H9 (cell line): ENCODE data around the gene LCMT1. TPM values are rescaled to one million over a fixed set of nuclear protein-coding genes. Genes with fewer than 3 reads are reported as not detected.

ENCODE experiments used
- DNase-seq: peaks from one replicate; pipeline ENCODE4 v3.0.0-alpha.2; 2017
- H2AFZ ChIP-seq: one replicate; pipeline ENCODE4 v1.6.1; 2013; ENCODE audit warnings: mild to moderate bottlenecking, low read length, control low read depth, moderate library complexity
- H2AK5ac ChIP-seq: 2 replicates; pipeline ENCODE4 v1.6.1; 2013; ENCODE audit warnings: low read length, control low read depth, mixed read lengths; ENCODE audit not compliant: insufficient read length
- H2BK120ac ChIP-seq: one replicate; pipeline ENCODE4 v1.6.1; 2013; ENCODE audit warnings: low read depth, mild to moderate bottlenecking, low read length, control low read depth, inconsistent platforms; ENCODE audit not compliant: poor library complexity, severe bottlenecking
- H2BK12ac ChIP-seq: 2 replicates; pipeline ENCODE4 v1.6.1; 2013; ENCODE audit warnings: low read length, control low read depth, mixed read lengths, low read depth; ENCODE audit not compliant: insufficient read length
- H2BK15ac ChIP-seq: 2 replicates; pipeline ENCODE4 v1.6.1; 2013; ENCODE audit warnings: low read depth, low read length, control low read depth
- H2BK20ac ChIP-seq: one replicate; pipeline ENCODE4 v1.6.1; 2013; ENCODE audit warnings: low read depth, mild to moderate bottlenecking, low read length, control low read depth, inconsistent platforms; ENCODE audit not compliant: poor library complexity, severe bottlenecking
- H2BK5ac ChIP-seq: 2 replicates; pipeline ENCODE4 v1.6.1; 2013; ENCODE audit warnings: low read length, control low read depth, mixed read lengths; ENCODE audit not compliant: insufficient read length
- H3K14ac ChIP-seq: 2 replicates; pipeline ENCODE4 v1.6.1; 2013; ENCODE audit warnings: low read length, control low read depth; ENCODE audit not compliant: insufficient read depth
- H3K18ac ChIP-seq: 2 replicates; pipeline ENCODE4 v1.6.1; 2013; ENCODE audit warnings: low read depth, mild to moderate bottlenecking, mixed read lengths, low read length, control low read depth; ENCODE audit not compliant: insufficient read length
- H3K23ac ChIP-seq: 2 replicates; pipeline ENCODE4 v1.6.1; 2013; ENCODE audit warnings: low read length, control low read depth, mixed read lengths, low read depth; ENCODE audit not compliant: insufficient read length
- H3K23me2 ChIP-seq: 2 replicates; pipeline ENCODE4 v1.6.1; 2013; ENCODE audit warnings: low read depth, mild to moderate bottlenecking, mixed read lengths, low read length, control low read depth; ENCODE audit not compliant: insufficient read length, poor library complexity, severe bottlenecking
- H3K27ac ChIP-seq: 2 replicates; pipeline ENCODE4 v1.5.1; 2013; ENCODE audit warnings: low read length, control low read depth, mixed read lengths, low read depth; ENCODE audit not compliant: insufficient read length
- H3K27me3 ChIP-seq: 2 replicates; pipeline ENCODE4 v1.6.1; 2013; ENCODE audit warnings: low read length, control low read depth, inconsistent platforms; ENCODE audit not compliant: insufficient read depth
- H3K4ac ChIP-seq: 2 replicates; pipeline ENCODE4 v1.6.1; 2013; ENCODE audit warnings: low read depth, mild to moderate bottlenecking, control low read depth, inconsistent platforms, low read length, moderate library complexity
- H3K4me1 ChIP-seq: 2 replicates; pipeline ENCODE4 v1.6.1; 2013; ENCODE audit warnings: low read length, control low read depth, inconsistent platforms; ENCODE audit not compliant: insufficient read depth
- H3K4me2 ChIP-seq: 2 replicates; pipeline ENCODE4 v1.6.1; 2013; ENCODE audit warnings: low read length, control low read depth, mixed read lengths; ENCODE audit not compliant: insufficient read length, insufficient read depth
- H3K56ac ChIP-seq: 2 replicates; pipeline ENCODE4 v1.6.1; 2013; ENCODE audit warnings: low read depth, mild to moderate bottlenecking, mixed read lengths, low read length, control low read depth; ENCODE audit not compliant: insufficient read length
- H3K79me1 ChIP-seq: 2 replicates; pipeline ENCODE4 v1.6.1; 2013; ENCODE audit warnings: low read depth, mild to moderate bottlenecking, moderate library complexity, low read length, control low read depth, inconsistent platforms; ENCODE audit not compliant: insufficient read depth, poor library complexity, severe bottlenecking
- H3K79me2 ChIP-seq: 2 replicates; pipeline ENCODE4 v1.6.1; 2013; ENCODE audit warnings: low read length, control low read depth, inconsistent platforms; ENCODE audit not compliant: insufficient read depth
- H3K9ac ChIP-seq: 2 replicates; pipeline ENCODE4 v1.6.1; 2013; ENCODE audit warnings: low read length, control low read depth, mixed read lengths; ENCODE audit not compliant: insufficient read length; ENCODE audit errors: extremely low read depth
- H3K9me3 ChIP-seq: one replicate; pipeline ENCODE4 v1.6.1; 2013; ENCODE audit warnings: low read depth, low read length, inconsistent platforms; ENCODE audit not compliant: control insufficient read depth
- H3T11ph ChIP-seq: one replicate; pipeline ENCODE4 v1.6.1; 2013; ENCODE audit warnings: mild to moderate bottlenecking, low read length, control low read depth, inconsistent platforms
- H4K20me1 ChIP-seq: one replicate; pipeline ENCODE4 v1.6.1; 2013; ENCODE audit not compliant: control insufficient read depth, insufficient read length, insufficient read depth
- H4K5ac ChIP-seq: 2 replicates; pipeline ENCODE4 v1.6.1; 2013; ENCODE audit warnings: low read depth, mild to moderate bottlenecking, mixed read lengths, low read length, control low read depth; ENCODE audit not compliant: insufficient read length
- H4K8ac ChIP-seq: replicated peaks from 2 replicates; pipeline ENCODE4 v1.6.1; 2013; ENCODE audit warnings: low read length, control low read depth, mixed read lengths, low read depth; ENCODE audit not compliant: insufficient read length
- H4K91ac ChIP-seq: 2 replicates; pipeline ENCODE4 v1.6.1; 2013; ENCODE audit warnings: low read depth, mild to moderate bottlenecking, moderate library complexity, mixed read lengths, low read length, control low read depth; ENCODE audit not compliant: insufficient read length
- H3K27ac Mint-ChIP-seq, 3 experiments: 2 replicates in 2 of 3; 3 replicates in 1 of 3; pipeline ENCODE4 v1.8.0; 2020 to 2021; ENCODE audit warnings: mixed read lengths in 3 of 3, mild to moderate bottlenecking in 1 of 3, moderate library complexity in 1 of 3
- H3K27me3 Mint-ChIP-seq: 2 replicates; pipeline ENCODE4 v1.8.0; 2021; ENCODE audit warnings: low read depth, mild to moderate bottlenecking, moderate library complexity, mixed read lengths
- H3K36me3 Mint-ChIP-seq, 3 experiments: 2 replicates in 2 of 3; 3 replicates in 1 of 3; pipeline ENCODE4 v1.8.0; 2020 to 2021; ENCODE audit warnings: low read depth in 3 of 3, mixed read lengths in 3 of 3; ENCODE audit not compliant: insufficient read depth in 1 of 3
- H3K4me1 Mint-ChIP-seq, 2 experiments: 2 replicates each; pipeline ENCODE4 v1.8.0; 2020; ENCODE audit warnings: mixed read lengths in 2 of 2
- H3K4me3 Mint-ChIP-seq, 2 experiments: 2 replicates in 1 of 2; 3 replicates in 1 of 2; pipeline ENCODE4 v1.8.0; 2020 to 2021; ENCODE audit warnings: mild to moderate bottlenecking in 2 of 2, mixed read lengths in 2 of 2, moderate library complexity in 1 of 2
- H3K9me3 Mint-ChIP-seq, 2 experiments: 2 replicates in 1 of 2; 3 replicates in 1 of 2; pipeline ENCODE4 v1.8.0; 2020; ENCODE audit warnings: mild to moderate bottlenecking in 2 of 2, mixed read lengths in 2 of 2, moderate library complexity in 1 of 2
- CTCF ChIP-seq: fragments of 200-600 bp; sonication (generic); conservative IDR thresholded peaks from 3 replicates; pipeline ENCODE4 v1.8.0; 2021; ENCODE audit warnings: antibody characterized with exemption, mild to moderate bottlenecking
- WGBS: extraction: QIAGEN DNeasy Blood & Tissue Kit; methylation state at CpG from one replicate; pipeline ENCODE4 v1.1.7; 2013; ENCODE audit warnings: missing lambda C conversion rate, low lambda C conversion rate, mixed read lengths; ENCODE audit not compliant: insufficient read length; ENCODE audit errors: extremely low coverage; 5-methylcytosine and 5-hydroxymethylcytosine counted together
- total RNA-seq: library from RNA; stranded (reverse); gene quantifications from 2 replicates; pipeline ENCODE4 v1.2.1, GENCODE V29; 2021

Gene LCMT1
- total RNA-seq, 1 experiment from 2014 or later: 81.2 TPM

- H3K56ac ChIP-seq: no peak overlapping the region
- no peak overlapping the region for H2BK120ac ChIP-seq
- H2BK5ac ChIP-seq: no peak overlapping the region
- H3K18ac ChIP-seq: no peak overlapping the region
- no peak overlapping the region for H3T11ph ChIP-seq
- no peak for DNase-seq
- no peak overlapping the region for H2AK5ac ChIP-seq
- H3K79me1 ChIP-seq: no peaks in the 10 kb centered on the region
- H3K4me3 Mint-ChIP-seq: no peak overlapping the region
- H4K5ac ChIP-seq: no peak overlapping the region
- H3K4me1 ChIP-seq: no peaks in the 10 kb centered on the region
- H4K20me1 ChIP-seq: no peaks in the 10 kb centered on the region
- H4K8ac ChIP-seq: no peak overlapping the region
- H4K91ac ChIP-seq: no peak overlapping the region
- H3K27me3 Mint-ChIP-seq: peaks cover 1% of the 10 kb centered on the region; the same call in 1 of the 2 replicates
- no peaks in the 10 kb centered on the region for H3K23me2 ChIP-seq
- no peaks in the 10 kb centered on the region for H3K27me3 ChIP-seq
- no peak overlapping the region for H2AFZ ChIP-seq
- no peak overlapping the region for H3K27ac ChIP-seq
- H3K4me1 Mint-ChIP-seq: no peaks in the 10 kb centered on the region
- no peak overlapping the region for H3K23ac ChIP-seq
- H3K36me3 Mint-ChIP-seq: no peaks in the 10 kb centered on the region
- WGBS: no CpG with 5 or more reads among the region's 4 CpGs
- no peak overlapping the region for H3K4ac ChIP-seq
- H2BK20ac ChIP-seq: no peak overlapping the region
- H3K27ac Mint-ChIP-seq: no peak overlapping the region
- no peak overlapping the region for H3K9ac ChIP-seq
- no peak overlapping the region for H2BK15ac ChIP-seq
- no peak overlapping the region for H3K14ac ChIP-seq
- no peak for TF ChIP-seq CTCF
- no peaks in the 10 kb centered on the region for H3K79me2 ChIP-seq
- H2BK12ac ChIP-seq: no peak overlapping the region
- no peak overlapping the region for H3K4me2 ChIP-seq
- H3K9me3 ChIP-seq: no peaks in the 10 kb centered on the region
- H3K9me3 Mint-ChIP-seq: no peaks in the 10 kb centered on the region
Observed at GRCh38 chr16:25198021-25198420, 86.5 kb downstream of the LCMT1 start.
